NCI-H1048 (cell line): Measurements from ENCODE around the gene EZH1.
A peak's percentile ranks its signal among the peaks of the same experiment; 100 is the strongest.

ENCODE experiments used
- DNase-seq: peaks from one replicate; lab custom pipeline; 2025; lab: John Stamatoyannopoulos, UW

The EZH1 gene

GRCh38 chr17:42744806-42745617, at the start of gene EZH1:
TSS of gene EZH1 (minus strand) at chr17:42745040. CDS start at chr17:42728941, 16,099 bp downstream.
- peak; percentile 89 for DNase-seq

GRCh38 chr17:42792545-42792944, 47.7 kb upstream of the EZH1 start:
- DNase-seq: no peak

GRCh38 chr17:42791948-42792347, 47.1 kb upstream of the EZH1 start:
- DNase-seq: no peak

- no peak for DNase-seq
These were observed 42.4 kb upstream of the EZH1 start for GRCh38 chr17:42787266-42787665.

GRCh38 chr17:42784811-42785592, 40.2 kb upstream of the EZH1 start:
- no peak for DNase-seq

GRCh38 chr17:42784409-42784808, 39.6 kb upstream of the EZH1 start:
- DNase-seq: no peak

GRCh38 chr17:42783791-42784138, 38.9 kb upstream of the EZH1 start:
- no peak for DNase-seq

GRCh38 chr17:42783062-42783790, 38.4 kb upstream of the EZH1 start:
- no peak for DNase-seq

- DNase-seq: no peak
These were observed 37.6 kb upstream of the EZH1 start for GRCh38 chr17:42782166-42783061.

GRCh38 chr17:42781639-42782165, 36.9 kb upstream of the EZH1 start:
- no peak for DNase-seq

GRCh38 chr17:42780851-42781638, 36.2 kb upstream of the EZH1 start:
- DNase-seq: no peak

- no peak for DNase-seq
These were observed 35.4 kb upstream of the EZH1 start, which contains the start of gene WNK4 for GRCh38 chr17:42779936-42780850. TSS of gene WNK4 (plus strand) at chr17:42780610. CDS start at chr17:42780699, 89 bp downstream.

- DNase-seq: no peak
These were observed 34.6 kb upstream of the EZH1 start for GRCh38 chr17:42779304-42779935.

GRCh38 chr17:42778570-42778969, 33.7 kb upstream of the EZH1 start:
- no peak for DNase-seq

GRCh38 chr17:42775534-42776098, 30.8 kb upstream of the EZH1 start:
- no peak for DNase-seq

GRCh38 chr17:42774066-42774745, 29.4 kb upstream of the EZH1 start:
- DNase-seq: no peak

GRCh38 chr17:42773290-42774035, 28.6 kb upstream of the EZH1 start, which contains the start of gene VPS25:
TSS of gene VPS25 (plus strand) at chr17:42773449. CDS start at chr17:42773476, 27 bp downstream.
- peak; percentile 52 for DNase-seq
